Measurements from ENCODE around the gene SLC30A9. TPM values are rescaled to one million over a fixed set of nuclear protein-coding genes. Genes with fewer than 3 reads are reported as not detected.

SLC30A9 gene
- total and polyA plus RNA-seq, 2 of the 13 experiments (the other 11 are each of a cell fraction or from before 2014, with no cell fraction given): 27.5 to 72.8 TPM

DNA sequence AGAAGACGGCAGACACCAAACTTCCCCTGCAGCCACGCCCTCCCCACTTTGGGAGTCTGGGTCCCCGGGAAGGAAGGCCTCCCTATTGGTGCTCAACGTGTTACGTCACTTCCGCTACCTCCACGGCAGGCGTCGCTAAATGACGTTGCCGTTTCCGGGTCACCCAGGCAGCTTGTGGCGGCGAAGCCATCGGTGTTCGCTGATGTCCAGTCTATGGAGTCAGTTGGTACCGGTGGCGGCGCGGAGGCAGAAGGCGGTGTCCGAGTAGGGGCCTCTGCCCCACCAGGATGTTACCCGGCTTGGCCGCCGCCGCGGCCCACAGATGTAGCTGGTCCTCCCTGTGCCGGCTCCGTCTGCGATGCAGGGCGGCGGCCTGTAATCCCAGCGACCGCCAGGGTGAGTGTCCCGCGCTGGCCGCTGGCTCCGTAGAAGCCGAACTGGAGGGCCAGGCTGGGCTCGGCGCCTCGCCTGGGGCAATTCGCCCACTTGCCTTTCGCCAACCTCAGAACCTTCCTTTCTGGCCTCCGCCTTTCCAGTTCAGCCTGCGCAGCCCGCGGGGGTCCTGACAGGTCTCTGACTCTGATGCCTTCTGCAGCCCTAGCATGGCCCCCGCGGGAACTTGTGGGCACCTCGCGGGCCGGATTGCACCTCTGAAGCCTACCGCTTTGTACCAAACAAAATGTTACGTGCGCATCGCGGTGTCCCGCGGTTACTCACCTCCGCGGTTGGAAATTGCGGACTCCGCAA, at the start of gene SLC30A9 (continued):
- TF ChIP-seq ZNF891 (CRISPR knock-in tag; IDR thresholded peaks at IDR 0.05) (peak; percentile 95), ARID4A (CRISPR knock-in tag; IDR thresholded peaks at IDR 0.05; ENCODE audit: borderline replicate concordance) (peak; percentile 92), NFKB2 (CRISPR knock-in tag; IDR thresholded peaks at IDR 0.05; ENCODE audit: borderline replicate concordance) (peak; percentile 84; the same call in 1 of the 2 replicates), MXI1 (IDR thresholded peaks at IDR 0.05; ENCODE audit: borderline replicate concordance, low read depth, low read length) (peak; percentile 60; the same call in 1 of the 3 replicates), DR1 (CRISPR knock-in tag; IDR thresholded peaks at IDR 0.05) (peak; percentile 79; the same call in 1 of the 2 replicates), NCOA2 (CRISPR knock-in tag; IDR thresholded peaks at IDR 0.05) (no peak; the same call in 1 of the 2 replicates), ZNF574 (CRISPR knock-in tag; IDR thresholded peaks at IDR 0.05) (peak; percentile 88), ZBTB20 (CRISPR knock-in tag; IDR thresholded peaks at IDR 0.05; ENCODE audit: borderline replicate concordance, low read depth) (peak; percentile 75; the same call in 1 of the 2 replicates), LCORL (IDR thresholded peaks at IDR 0.05) (no peak), LCORL (CRISPR knock-in tag; IDR thresholded peaks at IDR 0.05) (peak; percentile 60; the same call in 1 of the 2 replicates), ARNT2 (CRISPR knock-in tag; IDR thresholded peaks at IDR 0.05; ENCODE audit: low read depth) (peak; percentile 89), ZNF350 (CRISPR knock-in tag; IDR thresholded peaks at IDR 0.05; ENCODE audit: borderline replicate concordance, low read depth) (peak; percentile 84; the same call in 1 of the 2 replicates)
- TF ChIP-seq, protein P1, sequence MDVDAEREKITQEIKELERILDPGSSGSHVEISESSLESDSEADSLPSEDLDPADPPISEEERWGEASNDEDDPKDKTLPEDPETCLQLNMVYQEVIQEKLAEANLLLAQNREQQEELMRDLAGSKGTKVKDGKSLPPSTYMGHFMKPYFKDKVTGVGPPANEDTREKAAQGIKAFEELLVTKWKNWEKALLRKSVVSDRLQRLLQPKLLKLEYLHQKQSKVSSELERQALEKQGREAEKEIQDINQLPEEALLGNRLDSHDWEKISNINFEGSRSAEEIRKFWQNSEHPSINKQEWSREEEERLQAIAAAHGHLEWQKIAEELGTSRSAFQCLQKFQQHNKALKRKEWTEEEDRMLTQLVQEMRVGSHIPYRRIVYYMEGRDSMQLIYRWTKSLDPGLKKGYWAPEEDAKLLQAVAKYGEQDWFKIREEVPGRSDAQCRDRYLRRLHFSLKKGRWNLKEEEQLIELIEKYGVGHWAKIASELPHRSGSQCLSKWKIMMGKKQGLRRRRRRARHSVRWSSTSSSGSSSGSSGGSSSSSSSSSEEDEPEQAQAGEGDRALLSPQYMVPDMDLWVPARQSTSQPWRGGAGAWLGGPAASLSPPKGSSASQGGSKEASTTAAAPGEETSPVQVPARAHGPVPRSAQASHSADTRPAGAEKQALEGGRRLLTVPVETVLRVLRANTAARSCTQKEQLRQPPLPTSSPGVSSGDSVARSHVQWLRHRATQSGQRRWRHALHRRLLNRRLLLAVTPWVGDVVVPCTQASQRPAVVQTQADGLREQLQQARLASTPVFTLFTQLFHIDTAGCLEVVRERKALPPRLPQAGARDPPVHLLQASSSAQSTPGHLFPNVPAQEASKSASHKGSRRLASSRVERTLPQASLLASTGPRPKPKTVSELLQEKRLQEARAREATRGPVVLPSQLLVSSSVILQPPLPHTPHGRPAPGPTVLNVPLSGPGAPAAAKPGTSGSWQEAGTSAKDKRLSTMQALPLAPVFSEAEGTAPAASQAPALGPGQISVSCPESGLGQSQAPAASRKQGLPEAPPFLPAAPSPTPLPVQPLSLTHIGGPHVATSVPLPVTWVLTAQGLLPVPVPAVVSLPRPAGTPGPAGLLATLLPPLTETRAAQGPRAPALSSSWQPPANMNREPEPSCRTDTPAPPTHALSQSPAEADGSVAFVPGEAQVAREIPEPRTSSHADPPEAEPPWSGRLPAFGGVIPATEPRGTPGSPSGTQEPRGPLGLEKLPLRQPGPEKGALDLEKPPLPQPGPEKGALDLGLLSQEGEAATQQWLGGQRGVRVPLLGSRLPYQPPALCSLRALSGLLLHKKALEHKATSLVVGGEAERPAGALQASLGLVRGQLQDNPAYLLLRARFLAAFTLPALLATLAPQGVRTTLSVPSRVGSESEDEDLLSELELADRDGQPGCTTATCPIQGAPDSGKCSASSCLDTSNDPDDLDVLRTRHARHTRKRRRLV (CRISPR knock-in tag; IDR thresholded peaks at IDR 0.05): 0 out of 2 replicates have a peak, but pooled peaks have one; percentile 29
- TF ChIP-seq, protein P2, sequence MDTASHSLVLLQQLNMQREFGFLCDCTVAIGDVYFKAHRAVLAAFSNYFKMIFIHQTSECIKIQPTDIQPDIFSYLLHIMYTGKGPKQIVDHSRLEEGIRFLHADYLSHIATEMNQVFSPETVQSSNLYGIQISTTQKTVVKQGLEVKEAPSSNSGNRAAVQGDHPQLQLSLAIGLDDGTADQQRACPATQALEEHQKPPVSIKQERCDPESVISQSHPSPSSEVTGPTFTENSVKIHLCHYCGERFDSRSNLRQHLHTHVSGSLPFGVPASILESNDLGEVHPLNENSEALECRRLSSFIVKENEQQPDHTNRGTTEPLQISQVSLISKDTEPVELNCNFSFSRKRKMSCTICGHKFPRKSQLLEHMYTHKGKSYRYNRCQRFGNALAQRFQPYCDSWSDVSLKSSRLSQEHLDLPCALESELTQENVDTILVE (CRISPR knock-in tag; IDR thresholded peaks at IDR 0.05): peak; percentile 34

All from HepG2 (cell line).